ENCODE measurements around the gene IQCN.

IQCN gene

DNA sequence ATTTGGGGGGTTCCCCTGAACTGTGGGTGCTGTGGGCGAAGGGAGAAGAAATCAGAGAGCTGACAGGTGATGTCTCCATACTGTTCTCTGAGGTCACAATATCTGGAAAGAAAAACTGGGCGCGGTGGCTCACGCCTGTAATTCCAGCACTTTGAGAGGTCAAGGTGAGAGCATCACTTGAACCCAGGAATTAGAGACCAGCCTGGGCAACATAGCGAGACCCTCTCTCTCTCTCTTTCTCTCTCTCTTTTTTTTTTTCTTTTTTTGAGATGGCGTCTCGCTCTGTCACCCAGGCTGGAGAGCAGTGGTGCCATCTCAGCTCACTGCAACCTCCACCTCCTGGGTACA lies 21.9 kb downstream of the IQCN start:
- TF ChIP-seq, protein P1, sequence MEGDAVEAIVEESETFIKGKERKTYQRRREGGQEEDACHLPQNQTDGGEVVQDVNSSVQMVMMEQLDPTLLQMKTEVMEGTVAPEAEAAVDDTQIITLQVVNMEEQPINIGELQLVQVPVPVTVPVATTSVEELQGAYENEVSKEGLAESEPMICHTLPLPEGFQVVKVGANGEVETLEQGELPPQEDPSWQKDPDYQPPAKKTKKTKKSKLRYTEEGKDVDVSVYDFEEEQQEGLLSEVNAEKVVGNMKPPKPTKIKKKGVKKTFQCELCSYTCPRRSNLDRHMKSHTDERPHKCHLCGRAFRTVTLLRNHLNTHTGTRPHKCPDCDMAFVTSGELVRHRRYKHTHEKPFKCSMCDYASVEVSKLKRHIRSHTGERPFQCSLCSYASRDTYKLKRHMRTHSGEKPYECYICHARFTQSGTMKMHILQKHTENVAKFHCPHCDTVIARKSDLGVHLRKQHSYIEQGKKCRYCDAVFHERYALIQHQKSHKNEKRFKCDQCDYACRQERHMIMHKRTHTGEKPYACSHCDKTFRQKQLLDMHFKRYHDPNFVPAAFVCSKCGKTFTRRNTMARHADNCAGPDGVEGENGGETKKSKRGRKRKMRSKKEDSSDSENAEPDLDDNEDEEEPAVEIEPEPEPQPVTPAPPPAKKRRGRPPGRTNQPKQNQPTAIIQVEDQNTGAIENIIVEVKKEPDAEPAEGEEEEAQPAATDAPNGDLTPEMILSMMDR (conservative IDR thresholded peaks at IDR 0.05; ENCODE audit: control insufficient read depth, insufficient read depth, low read depth, low read length) = no peak
- H3K4me3 ChIP-seq (ENCODE audit: control insufficient read depth, low read depth, low read length) = no peak overlapping the region
- no peak for DNase-seq (ENCODE audit: low read depth)

DNA sequence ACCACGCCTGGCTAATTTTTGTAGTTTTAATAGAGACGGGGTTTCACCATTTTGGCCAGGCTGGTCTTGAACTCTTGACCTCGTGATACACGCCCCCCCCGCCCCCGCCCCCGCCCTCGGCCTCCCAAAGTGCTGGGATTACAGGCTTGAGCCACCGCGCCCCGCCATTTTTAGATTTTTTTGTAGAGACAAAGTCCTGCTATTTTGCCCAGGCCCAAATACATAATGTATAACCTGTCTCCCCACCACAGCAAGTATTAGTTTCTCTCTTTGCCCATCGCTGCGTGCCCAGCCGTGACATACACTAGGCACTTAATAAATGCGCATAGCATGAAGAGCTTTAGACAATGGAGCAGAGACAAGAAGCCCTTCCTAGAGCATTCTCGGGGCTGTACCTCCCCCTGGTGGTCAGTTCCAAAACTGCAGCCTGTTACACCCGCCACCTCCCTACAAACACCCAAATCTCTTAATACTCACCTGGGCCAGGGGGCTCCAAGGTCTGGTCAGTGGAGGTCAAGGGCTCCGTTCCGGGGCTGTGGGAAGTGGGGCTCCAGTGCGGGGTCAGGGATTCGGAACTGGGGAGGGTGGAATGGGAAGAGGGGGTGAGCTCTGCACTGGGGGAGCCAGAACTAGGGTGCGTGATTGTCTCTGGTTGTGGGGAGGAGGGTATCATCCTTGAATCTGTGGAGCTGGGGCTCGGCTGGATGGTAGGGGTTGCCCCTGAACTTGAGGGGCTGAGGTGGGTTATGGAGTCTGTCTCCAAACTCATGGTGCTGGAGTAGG lies 22.5 kb downstream of the IQCN start:
- H3K4me3 ChIP-seq (ENCODE audit: control insufficient read depth, low read depth, low read length) = no peak overlapping the region
- TF ChIP-seq, protein P1 (conservative IDR thresholded peaks at IDR 0.05; ENCODE audit: control insufficient read depth, insufficient read depth, low read depth, low read length) = peak; percentile 91
- DNase-seq (ENCODE audit: low read depth) = peak; percentile 64

- TF ChIP-seq, protein P1 (conservative IDR thresholded peaks at IDR 0.05; ENCODE audit: control insufficient read depth, insufficient read depth, low read depth, low read length) = no peak
- no peak overlapping the region for H3K4me3 ChIP-seq (ENCODE audit: control insufficient read depth, low read depth, low read length)
- DNase-seq (ENCODE audit: low read depth) = no peak
Measured at GRCh38 chr19:18249834-18250233, 24.4 kb downstream of the IQCN start.

- TF ChIP-seq, protein P1 (conservative IDR thresholded peaks at IDR 0.05; ENCODE audit: control insufficient read depth, insufficient read depth, low read depth, low read length) = no peak
- no peak for DNase-seq (ENCODE audit: low read depth)
- H3K4me3 ChIP-seq (ENCODE audit: control insufficient read depth, low read depth, low read length) = no peak overlapping the region
Measured at GRCh38 chr19:18245297-18245696, 29.0 kb downstream of the IQCN start.

DNA sequence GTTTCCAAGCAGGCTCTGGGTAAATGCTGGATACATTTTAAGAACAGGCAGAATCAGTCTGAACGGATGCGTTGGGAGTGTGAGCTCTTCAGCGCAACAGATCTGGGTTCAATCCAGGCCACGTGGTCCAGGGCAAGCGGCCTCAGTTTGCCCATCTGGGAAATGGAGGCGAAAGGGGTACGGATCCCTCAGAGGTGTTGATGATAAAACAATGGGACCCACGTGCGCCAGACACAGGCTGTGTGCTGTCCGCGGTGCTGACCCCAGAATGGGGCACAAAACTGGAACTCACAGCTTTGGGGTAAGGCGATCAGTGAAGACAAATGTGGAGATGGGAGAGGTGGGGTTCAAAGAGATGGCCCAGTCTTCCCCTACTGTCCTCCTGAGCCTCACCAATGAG lies 34.9 kb downstream of the IQCN start:
- DNase-seq (ENCODE audit: low read depth) = no peak
- TF ChIP-seq, protein P1 (conservative IDR thresholded peaks at IDR 0.05; ENCODE audit: control insufficient read depth, insufficient read depth, low read depth, low read length) = no peak
- H3K4me3 ChIP-seq (ENCODE audit: control insufficient read depth, low read depth, low read length) = no peak overlapping the region

DNA sequence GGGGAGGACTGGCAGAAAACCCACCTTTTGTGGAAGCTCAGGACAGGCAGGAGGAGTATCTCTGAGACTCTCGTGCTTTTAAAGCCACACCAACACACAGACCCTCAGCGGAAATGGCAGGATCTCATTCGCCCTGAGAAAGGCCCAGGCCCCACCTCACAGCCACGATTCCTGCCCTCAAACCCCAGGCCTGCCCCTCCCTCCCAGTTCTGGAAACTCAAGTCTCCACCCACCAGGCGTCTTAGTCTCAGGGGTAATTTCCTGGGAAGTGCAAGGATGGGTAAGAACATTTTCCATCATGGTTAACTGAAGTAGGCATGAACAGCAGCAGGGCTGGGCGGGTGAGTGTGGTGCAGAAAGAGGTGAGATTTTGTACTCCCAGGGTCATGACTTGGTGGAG lies 40.1 kb downstream of the IQCN start:
- TF ChIP-seq, protein P1 (conservative IDR thresholded peaks at IDR 0.05; ENCODE audit: control insufficient read depth, insufficient read depth, low read depth, low read length) = no peak

More for the DNA sequence above, 40.1 kb downstream of the IQCN start:
- no peak for DNase-seq (ENCODE audit: low read depth)
- no peak overlapping the region for H3K4me3 ChIP-seq (ENCODE audit: control insufficient read depth, low read depth, low read length)

Data from fibroblast of mammary gland (primary cell).